Osteoblast (primary cell): Measurements from ENCODE around the gene KCTD16. TPM values are rescaled to one million over a fixed set of nuclear protein-coding genes. Genes with fewer than 3 reads are reported as not detected.

Experiments
- DNase-seq: peaks from one replicate; pipeline ENCODE4 v3.0.0; 2011; ENCODE audit warnings: low spot score, mixed read lengths; ENCODE audit not compliant: insufficient read length; ENCODE audit errors: missing footprints
- H2AFZ ChIP-seq: 2 replicates; pipeline ENCODE4 v1.6.0; 2011; ENCODE audit warnings: mild to moderate bottlenecking, low read length
- H3K27ac ChIP-seq: 2 replicates; pipeline ENCODE4 v1.5.1; 2011; ENCODE audit warnings: mild to moderate bottlenecking, low read depth, low read length, moderate library complexity
- H3K27me3 ChIP-seq: 2 replicates; pipeline ENCODE4 v1.6.0; 2012; ENCODE audit warnings: mild to moderate bottlenecking, control low read depth, inconsistent platforms, low read length, moderate library complexity; ENCODE audit not compliant: insufficient read depth
- H3K36me3 ChIP-seq: 2 replicates; pipeline ENCODE4 v1.5.1; 2011; ENCODE audit warnings: mild to moderate bottlenecking, low read length, control low read depth, moderate library complexity; ENCODE audit not compliant: insufficient read depth
- H3K4me1 ChIP-seq: 2 replicates; pipeline ENCODE4 v1.5.1; 2011; ENCODE audit warnings: mild to moderate bottlenecking, low read length, control low read depth, moderate library complexity; ENCODE audit not compliant: insufficient read depth
- H3K4me2 ChIP-seq: 2 replicates; pipeline ENCODE4 v1.6.0; 2011; ENCODE audit warnings: mild to moderate bottlenecking, low read length; ENCODE audit not compliant: insufficient read depth
- H3K4me3 ChIP-seq: fragments of 200-600 bp; sonication (generic); 3 replicates; pipeline ENCODE4 v1.5.1; 2012; ENCODE audit warnings: mild to moderate bottlenecking, low read length, inconsistent platforms; ENCODE audit not compliant: insufficient read depth
- H3K79me2 ChIP-seq: 2 replicates; pipeline ENCODE4 v1.6.0; 2012; ENCODE audit warnings: mild to moderate bottlenecking, low read length, control low read depth, inconsistent platforms; ENCODE audit not compliant: insufficient read depth
- H3K9me3 ChIP-seq: 2 replicates; pipeline ENCODE4 v1.5.1; 2011; ENCODE audit warnings: low read depth, low read length, control low read depth
- H4K20me1 ChIP-seq: 2 replicates; pipeline ENCODE4 v1.6.0; 2012; ENCODE audit warnings: mild to moderate bottlenecking, low read length, control low read depth; ENCODE audit not compliant: insufficient read depth
- CTCF ChIP-seq: IDR thresholded peaks from 2 replicates; pipeline ENCODE4 v1.5.1; 2011; ENCODE audit warnings: mild to moderate bottlenecking, low read depth, low read length, moderate library complexity; ENCODE audit errors: extremely low read depth
- total RNA-seq: library from RNA; depleted of rRNA; stranded (reverse); fragments of >200 nt; gene quantifications from 2 replicates; pipeline ENCODE4 v1.2.3, GENCODE V29; 2012

KCTD16 gene
- total RNA-seq, 1 donor, result 3.6 TPM

- Histone ChIP-seq H3K36me3 (no peaks in the 10 kb centered on the region), H3K4me1 (no peaks in the 10 kb centered on the region), H3K4me3 (no peak overlapping the region), H3K79me2 (no peaks in the 10 kb centered on the region), H3K4me2 (no peak overlapping the region), H3K9me3 (no peaks in the 10 kb centered on the region), H3K27me3 (no peaks in the 10 kb centered on the region), H2AFZ (no peak overlapping the region), H4K20me1 (no peaks in the 10 kb centered on the region), H3K27ac (no peak overlapping the region)
- no peak for TF ChIP-seq CTCF
- DNase-seq, result no peak
Observed at GRCh38 chr5:144429405-144429804, 258.7 kb downstream of the KCTD16 start.

GRCh38 chr5:144429905-144430304 lies 259.2 kb downstream of the KCTD16 start:
- no peak for DNase-seq
- Histone ChIP-seq H3K4me3 (no peak overlapping the region), H3K27me3 (no peaks in the 10 kb centered on the region), H3K4me1 (no peaks in the 10 kb centered on the region), H3K9me3 (no peaks in the 10 kb centered on the region), H3K27ac (no peak overlapping the region), H3K4me2 (no peak overlapping the region), H3K79me2 (no peaks in the 10 kb centered on the region), H2AFZ (no peak overlapping the region), H3K36me3 (no peaks in the 10 kb centered on the region), H4K20me1 (no peaks in the 10 kb centered on the region)
- TF ChIP-seq CTCF, result no peak

- no peak for DNase-seq
- no peak overlapping the region for H3K4me3 ChIP-seq
- TF ChIP-seq CTCF, result no peak
- no peaks in the 10 kb centered on the region for H3K79me2 ChIP-seq
- H3K36me3 ChIP-seq, result no peaks in the 10 kb centered on the region
- H3K4me2 ChIP-seq, result no peak overlapping the region
- H2AFZ ChIP-seq, result no peak overlapping the region
- H4K20me1 ChIP-seq, result no peaks in the 10 kb centered on the region
- no peaks in the 10 kb centered on the region for H3K9me3 ChIP-seq
- H3K27me3 ChIP-seq, result no peaks in the 10 kb centered on the region
- H3K27ac ChIP-seq, result no peak overlapping the region
- no peaks in the 10 kb centered on the region for H3K4me1 ChIP-seq
Observed at GRCh38 chr5:144433140-144433822, 262.6 kb downstream of the KCTD16 start.

- no peak for TF ChIP-seq CTCF
- no peaks in the 10 kb centered on the region for H3K9me3 ChIP-seq
- H3K79me2 ChIP-seq, result no peaks in the 10 kb centered on the region
- H2AFZ ChIP-seq, result no peak overlapping the region
- no peak for DNase-seq
- no peaks in the 10 kb centered on the region for H3K36me3 ChIP-seq
- no peaks in the 10 kb centered on the region for H3K27me3 ChIP-seq
- H4K20me1 ChIP-seq, result no peaks in the 10 kb centered on the region
- no peak overlapping the region for H3K27ac ChIP-seq
- H3K4me3 ChIP-seq, result no peak overlapping the region
- H3K4me2 ChIP-seq, result no peak overlapping the region
- no peaks in the 10 kb centered on the region for H3K4me1 ChIP-seq
Observed at GRCh38 chr5:144433893-144434292, 263.2 kb downstream of the KCTD16 start.
